ENCODE measurements around the gene NEUROD4. TPM values are rescaled to one million over a fixed set of nuclear protein-coding genes. Genes with fewer than 3 reads are reported as not detected.

The NEUROD4 gene
- total RNA-seq, 4 donors from 2014 or later: not detected

GRCh38 chr12:55001198-55001868 lies 18.4 kb upstream of the NEUROD4 start:
- no peaks in the 10 kb centered on the region for H3K4me1 ChIP-seq
- no peaks in the 10 kb centered on the region for H3K36me3 ChIP-seq
- DNase-seq: no peak
- no peak overlapping the region for H3K27ac ChIP-seq
- intact Hi-C loops (cut with DNase I; ENCODE audit: low total_unique reads): no loop called here
- in situ Hi-C loops (cut with MboI; ENCODE audit: low sequenced_read_pairs in 4 of 4): no loop called here
- TF ChIP-seq CTCF (IDR thresholded peaks at IDR 0.05 in 4 of 5, conservative IDR thresholded peaks at IDR 0.05 in 1 of 5) (no peak), POLR2A (IDR thresholded peaks at IDR 0.05) (no peak)
- no peaks in the 10 kb centered on the region for H3K9me3 ChIP-seq
- no peak overlapping the region for H3K4me3 ChIP-seq
- ATAC-seq: no peak
- peaks cover 0 to 3% (median 0%) of the 10 kb centered on the region in 3 donors for H3K27me3 ChIP-seq

GRCh38 chr12:55002355-55002754 lies 17.4 kb upstream of the NEUROD4 start:
- no peak overlapping the region for H3K27ac ChIP-seq
- peaks cover 0 to 3% (median 0%) of the 10 kb centered on the region in 3 donors for H3K27me3 ChIP-seq
- H3K4me1 ChIP-seq: no peaks in the 10 kb centered on the region
- TF ChIP-seq POLR2A (IDR thresholded peaks at IDR 0.05) (no peak), CTCF (IDR thresholded peaks at IDR 0.05 in 4 of 5, conservative IDR thresholded peaks at IDR 0.05 in 1 of 5) (no peak)
- H3K36me3 ChIP-seq: no peaks in the 10 kb centered on the region
- H3K4me3 ChIP-seq: no peak overlapping the region
- in situ Hi-C loops (cut with MboI; ENCODE audit: low sequenced_read_pairs in 4 of 4) (no loop called here), intact Hi-C loops (cut with DNase I; ENCODE audit: low total_unique reads) (no loop called here)
- H3K9me3 ChIP-seq: no peaks in the 10 kb centered on the region
- ATAC-seq: no peak
- DNase-seq: no peak

- no peaks in the 10 kb centered on the region for H3K36me3 ChIP-seq
- TF ChIP-seq CTCF (IDR thresholded peaks at IDR 0.05 in 4 of 5, conservative IDR thresholded peaks at IDR 0.05 in 1 of 5) (no peak), POLR2A (IDR thresholded peaks at IDR 0.05) (no peak)
- no peak for DNase-seq
- no peak for ATAC-seq
- intact Hi-C loops (cut with DNase I; ENCODE audit: low total_unique reads): no loop called here
- no peak overlapping the region for H3K27ac ChIP-seq
- no peak overlapping the region for H3K4me3 ChIP-seq
- no peaks in the 10 kb centered on the region for H3K9me3 ChIP-seq
- no peaks in the 10 kb centered on the region for H3K4me1 ChIP-seq
- peaks cover 0 to 3% (median 0%) of the 10 kb centered on the region in 3 donors for H3K27me3 ChIP-seq
- in situ Hi-C loops (cut with MboI; ENCODE audit: low sequenced_read_pairs in 4 of 4): no loop called here
These were observed 10.7 kb upstream of the NEUROD4 start for GRCh38 chr12:55008944-55009585.

GRCh38 chr12:55017416-55017925 lies 2.3 kb upstream of the NEUROD4 start:
- intact Hi-C loops (cut with DNase I; ENCODE audit: low total_unique reads): no loop called here
- in situ Hi-C loops (cut with MboI; ENCODE audit: low sequenced_read_pairs in 4 of 4): no loop called here
- Histone ChIP-seq H3K4me3 (no peak overlapping the region), H3K27ac (no peak overlapping the region), H3K9me3 (no peaks in the 10 kb centered on the region), H3K36me3 (no peaks in the 10 kb centered on the region), H3K27me3 (peaks cover 0 to 19% (median 16%) of the 10 kb centered on the region in 3 donors), H3K4me1 (no peaks in the 10 kb centered on the region)
- no peak for ATAC-seq
- TF ChIP-seq CTCF (IDR thresholded peaks at IDR 0.05 in 4 of 5, conservative IDR thresholded peaks at IDR 0.05 in 1 of 5) (no peak), POLR2A (IDR thresholded peaks at IDR 0.05) (no peak)
- no peak for DNase-seq

Data from gastrocnemius medialis (tissue), 4 donors.